Measurements from ENCODE around the gene MYO1D.

GRCh38 chr17:32854207-32854606 lies 22.7 kb downstream of the MYO1D start:
- TF ChIP-seq CTCF (IDR thresholded peaks at IDR 0.05): no peak
- TF ChIP-seq POLR2AphosphoS5 (IDR thresholded peaks at IDR 0.05; ENCODE audit: low read depth, low read length): no peak

Data from Panc1 (cell line).